GM12891 (cell line): ENCODE measurements around the gene OR14A16.

Experiments
- POLR2A ChIP-seq: IDR thresholded peaks from 2 replicates; pipeline ENCODE4 v1.6.1; 2011; ENCODE audit warnings: low read depth, low read length, control low read depth
- POLR2AphosphoS5 ChIP-seq: IDR thresholded peaks from 2 replicates; pipeline ENCODE4 v1.6.1; 2011; ENCODE audit warnings: low read depth, low read length, control low read depth

GRCh38 chr1:247864644-247865043 lies 40.7 kb upstream of the OR14A16 start:
- no peak for TF ChIP-seq POLR2A
- no peak for TF ChIP-seq POLR2AphosphoS5
